HG03097 (cell line): ENCODE data around the gene MIER2.

ENCODE experiments used
- ATAC-seq: cut with Tn5 transposase; IDR thresholded peaks from one replicate; pipeline ENCODE4 v1.9.1; 2021; ENCODE audit not compliant: unreplicated experiment, low FRiP score

MIER2 gene

GRCh38 chr19:334296-335071 is 10.1 kb downstream of the MIER2 start:
- no peak for ATAC-seq

GRCh38 chr19:330503-330902 is 14.1 kb downstream of the MIER2 start:
- no peak for ATAC-seq

- no peak for ATAC-seq
Observed at GRCh38 chr19:329876-330275, 14.7 kb downstream of the MIER2 start.

- no peak for ATAC-seq
Observed at GRCh38 chr19:328025-328505, 16.5 kb downstream of the MIER2 start.

GRCh38 chr19:327291-328024 is 17.1 kb downstream of the MIER2 start:
- no peak for ATAC-seq

GRCh38 chr19:326871-327270 is 17.7 kb downstream of the MIER2 start:
- ATAC-seq, result no peak

GRCh38 chr19:325937-326565 is 18.5 kb downstream of the MIER2 start:
- no peak for ATAC-seq

GRCh38 chr19:325173-325936 is 19.2 kb downstream of the MIER2 start:
- ATAC-seq, result no peak

GRCh38 chr19:324716-325115 is 19.9 kb downstream of the MIER2 start:
- ATAC-seq, result no peak

- ATAC-seq, result no peak
Observed at GRCh38 chr19:322616-323015, 22.0 kb downstream of the MIER2 start.

- ATAC-seq, result no peak
Observed at GRCh38 chr19:318509-318774, 26.2 kb downstream of the MIER2 start.

GRCh38 chr19:317710-318508 is 26.7 kb downstream of the MIER2 start:
- no peak for ATAC-seq

- no peak for ATAC-seq
Observed at GRCh38 chr19:315811-316210, 28.8 kb downstream of the MIER2 start.

- ATAC-seq, result no peak
Observed at GRCh38 chr19:313988-314815, 30.4 kb downstream of the MIER2 start.

- no peak for ATAC-seq
Observed at GRCh38 chr19:313169-313987, 31.2 kb downstream of the MIER2 start.

- no peak for ATAC-seq
Observed at GRCh38 chr19:311813-312261, 32.8 kb downstream of the MIER2 start.

GRCh38 chr19:310781-311496 is 33.7 kb downstream of the MIER2 start:
- no peak for ATAC-seq

GRCh38 chr19:310141-310651 is 34.4 kb downstream of the MIER2 start:
- no peak for ATAC-seq
